ENCODE data around the gene ETV5.
"Not testable (repeated sequence)": the region's sequence is repeated elsewhere in the genome, so short reads cannot be mapped to it uniquely, and the experiment has no call there.

The ETV5 gene

DNA sequence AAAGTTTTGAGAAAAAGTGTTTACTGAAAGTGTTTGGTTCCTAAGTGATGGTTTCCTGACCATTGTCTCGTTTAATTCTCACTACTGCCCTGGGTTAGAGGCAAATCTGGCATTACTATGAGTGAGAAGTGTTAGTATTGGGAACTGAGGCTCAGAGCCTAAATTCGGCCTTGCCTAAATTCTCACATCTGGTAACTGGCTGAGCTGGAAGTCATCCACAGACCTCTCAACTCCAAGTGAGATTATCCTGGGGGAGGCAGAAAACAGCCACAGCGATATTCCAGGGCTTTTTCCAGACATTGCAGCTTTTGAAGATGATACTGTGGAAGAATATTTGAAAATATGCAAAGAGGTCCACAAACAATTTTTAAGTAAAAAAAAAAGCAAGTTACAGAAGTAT lies 86.0 kb downstream of the ETV5 start:
- no peak for DNase-seq (ENCODE audit: low read depth in 2 of 2)

DNA sequence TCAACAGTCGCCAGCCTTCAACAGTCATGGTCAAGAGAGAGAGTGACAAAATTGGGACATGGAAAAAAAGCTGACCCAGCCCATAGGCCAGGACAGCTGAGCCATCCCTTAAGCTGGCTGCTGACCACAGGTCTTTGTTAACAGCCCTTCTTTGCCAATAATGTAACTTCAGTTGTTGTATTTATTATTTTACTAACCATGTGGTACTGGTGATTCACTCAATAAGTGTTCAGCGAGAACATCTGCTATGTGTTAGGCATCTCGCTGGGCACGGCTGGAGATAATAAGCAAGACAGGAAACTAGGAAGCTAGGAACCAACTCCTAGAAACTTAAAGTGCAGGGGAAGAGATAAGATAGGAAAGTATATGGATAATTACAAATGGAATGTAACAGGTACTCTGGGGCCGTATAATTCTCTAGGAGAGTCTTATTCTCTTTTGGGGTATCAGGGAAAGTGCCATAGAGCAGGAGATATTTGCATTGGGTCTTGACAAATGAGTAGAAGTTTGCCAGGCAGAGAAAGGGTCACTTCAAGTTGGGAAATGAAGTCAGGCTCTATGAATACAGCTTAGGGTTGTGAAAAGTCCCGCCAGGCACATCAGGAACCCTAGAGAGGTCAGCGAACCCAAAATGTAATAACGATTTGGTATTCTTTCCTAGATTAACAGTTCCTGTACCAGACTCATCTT lies 87.1 kb downstream of the ETV5 start:
- no peak for DNase-seq (ENCODE audit: low read depth in 2 of 2)

DNA sequence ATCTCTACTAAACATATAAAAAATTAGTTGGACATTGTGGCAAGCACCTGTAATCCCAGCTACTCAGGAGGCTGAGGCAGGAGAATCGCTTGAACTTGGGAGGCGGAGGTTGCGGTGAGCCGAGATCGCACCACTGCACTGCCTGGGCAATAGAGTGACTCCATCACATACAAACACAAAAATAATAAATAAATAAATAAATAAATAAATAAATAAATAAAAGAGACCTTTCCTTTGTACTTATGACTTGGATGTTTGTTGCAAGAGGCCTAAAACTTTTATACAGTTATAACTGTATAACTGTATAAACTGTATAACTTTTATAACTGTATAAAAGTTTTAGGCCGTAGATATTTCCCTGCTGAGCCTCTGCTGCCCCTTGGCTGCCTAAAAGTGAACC lies 87.6 kb downstream of the ETV5 start:
- DNase-seq (ENCODE audit: low read depth in 2 of 2) = not testable (repeated sequence)

DNA sequence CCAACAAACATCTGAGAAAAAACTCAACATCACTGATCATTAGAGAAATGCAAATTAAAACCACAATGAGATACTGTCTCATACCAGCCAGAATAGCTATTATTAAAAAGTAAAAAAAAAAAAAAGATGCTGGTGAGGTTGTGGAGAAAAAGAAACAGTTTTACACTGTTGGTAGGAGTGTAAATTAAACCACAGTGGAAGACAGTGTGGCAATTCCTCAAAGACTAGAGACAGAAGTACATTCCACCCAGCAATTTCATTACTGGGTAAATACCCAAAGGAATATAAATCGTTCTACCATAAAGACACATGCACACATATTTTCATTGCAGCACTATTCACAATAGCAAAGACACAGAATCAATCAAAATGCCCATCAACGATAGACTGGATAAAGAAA lies 89.6 kb downstream of the ETV5 start:
- DNase-seq (ENCODE audit: low read depth in 2 of 2) = not testable (repeated sequence)

DNA sequence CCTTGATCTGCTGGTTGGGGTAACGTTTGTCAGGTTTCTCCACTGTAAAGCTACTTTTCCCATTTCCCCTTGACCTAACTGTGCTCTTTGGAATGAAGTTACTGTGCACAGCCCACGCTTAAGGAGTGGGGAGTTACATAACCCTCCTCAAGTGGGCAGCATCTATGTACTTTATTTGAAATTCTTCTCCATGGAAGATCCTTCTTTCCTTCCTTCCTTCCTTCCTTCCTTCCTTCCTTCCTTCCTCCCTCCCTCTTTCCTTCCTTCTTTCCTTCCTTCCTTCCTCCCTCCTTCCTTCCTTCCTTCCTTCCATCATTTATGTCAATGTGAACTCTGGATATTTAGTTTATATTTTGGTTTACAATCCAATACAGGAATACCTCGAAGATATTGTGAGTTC lies 94.0 kb downstream of the ETV5 start:
- DNase-seq (ENCODE audit: low read depth in 2 of 2) = no peak

DNA sequence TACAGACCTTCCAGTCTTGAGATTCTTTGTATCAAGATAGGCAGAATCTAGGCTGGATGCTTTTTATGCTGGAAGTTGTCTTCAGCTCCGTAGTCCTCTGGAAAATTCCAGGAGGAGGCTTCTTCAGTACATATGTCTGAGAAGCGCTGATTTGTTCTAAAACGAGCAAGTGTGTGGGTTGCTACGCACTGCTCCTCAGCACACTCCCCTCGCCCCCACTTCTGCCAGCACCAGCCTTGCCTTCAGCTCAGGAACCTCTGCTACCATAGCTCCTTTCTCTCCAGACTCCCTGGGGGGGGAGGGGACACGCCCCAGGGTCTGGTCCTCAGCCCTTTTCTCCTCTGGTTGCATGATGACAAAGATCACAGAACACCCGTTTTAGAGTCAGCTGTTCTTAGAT lies 95.6 kb downstream of the ETV5 start:
- DNase-seq (ENCODE audit: low read depth in 2 of 2) = no peak

DNA sequence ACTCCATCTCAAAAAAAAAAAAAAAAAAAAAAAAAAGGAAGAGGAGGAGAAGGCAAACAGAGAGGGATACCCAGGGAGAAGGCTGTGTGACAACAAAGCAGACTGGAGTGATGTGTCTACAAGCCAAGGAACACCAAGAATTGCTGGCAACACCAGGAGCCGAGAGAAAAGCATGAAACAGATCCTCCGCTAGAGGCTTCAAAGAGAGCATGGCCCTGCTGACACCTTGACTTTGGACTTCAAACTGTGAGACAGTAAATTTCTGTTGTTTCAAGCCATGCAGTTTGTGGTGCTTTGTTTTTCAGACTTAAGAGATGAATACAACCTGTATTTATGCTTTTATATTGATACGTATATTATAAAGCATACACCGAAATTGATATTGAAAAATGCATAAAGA lies 96.8 kb downstream of the ETV5 start:
- DNase-seq (ENCODE audit: low read depth in 2 of 2) = no peak

DNA sequence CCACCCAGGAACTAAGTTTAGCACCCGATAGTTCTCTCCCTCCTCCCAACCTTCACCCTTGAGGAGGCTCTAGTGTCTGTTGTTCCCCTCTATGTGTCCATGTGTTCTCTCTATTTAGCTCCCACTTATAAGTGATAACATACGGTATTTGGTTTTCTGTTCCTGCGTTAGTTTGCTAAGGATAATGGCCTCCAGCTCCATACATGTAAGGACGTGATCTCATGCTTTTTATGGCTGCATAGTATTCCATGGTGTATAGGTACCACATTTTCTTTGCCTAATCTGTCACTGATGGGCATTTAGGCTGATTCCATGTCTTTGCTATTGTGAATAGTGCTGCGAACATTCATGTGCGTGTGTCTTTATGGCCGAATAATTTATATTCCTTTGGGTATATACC lies 104.2 kb downstream of the ETV5 start:
- DNase-seq (ENCODE audit: low read depth in 2 of 2) = no peak

DNA sequence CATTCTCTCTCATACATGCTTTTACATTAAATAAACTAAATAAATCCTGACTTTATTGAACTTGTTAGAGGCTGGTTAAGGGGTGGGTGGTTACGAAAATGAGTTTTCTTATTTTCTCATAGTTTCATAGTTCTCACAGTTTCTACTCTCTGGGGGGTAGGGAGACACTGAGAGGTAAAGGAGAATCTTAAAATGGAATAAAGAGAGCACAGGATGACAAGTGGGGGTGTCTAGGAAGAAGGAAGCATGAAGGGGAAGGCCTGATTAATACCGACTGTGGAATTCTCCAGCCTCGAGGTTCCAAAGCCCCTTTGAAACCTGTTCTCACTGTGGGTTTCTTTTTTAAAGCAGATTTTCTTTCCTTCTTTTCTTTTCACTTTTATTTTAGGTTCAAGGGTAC lies 104.7 kb downstream of the ETV5 start:
- DNase-seq (ENCODE audit: low read depth in 2 of 2) = no peak

DNA sequence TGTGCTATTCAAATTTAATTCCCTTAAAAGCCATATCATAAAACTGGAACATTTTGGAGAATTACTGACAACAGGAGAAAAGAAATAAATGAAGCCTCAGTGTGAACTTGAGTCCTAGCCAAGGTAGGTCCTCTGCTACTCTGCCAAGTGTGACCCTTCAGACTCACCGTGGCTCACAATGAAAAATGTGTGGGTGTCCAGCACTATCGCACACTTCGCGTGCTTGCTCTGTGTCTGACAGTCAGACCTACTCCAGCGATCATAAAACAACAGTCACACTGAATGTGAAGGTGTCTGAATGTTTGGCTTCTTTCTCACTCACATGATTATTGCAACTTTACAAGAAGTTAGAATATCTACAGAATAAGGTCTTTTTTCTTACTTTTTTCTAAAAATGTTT lies 105.3 kb downstream of the ETV5 start:
- no peak for DNase-seq (ENCODE audit: low read depth in 2 of 2)

DNA sequence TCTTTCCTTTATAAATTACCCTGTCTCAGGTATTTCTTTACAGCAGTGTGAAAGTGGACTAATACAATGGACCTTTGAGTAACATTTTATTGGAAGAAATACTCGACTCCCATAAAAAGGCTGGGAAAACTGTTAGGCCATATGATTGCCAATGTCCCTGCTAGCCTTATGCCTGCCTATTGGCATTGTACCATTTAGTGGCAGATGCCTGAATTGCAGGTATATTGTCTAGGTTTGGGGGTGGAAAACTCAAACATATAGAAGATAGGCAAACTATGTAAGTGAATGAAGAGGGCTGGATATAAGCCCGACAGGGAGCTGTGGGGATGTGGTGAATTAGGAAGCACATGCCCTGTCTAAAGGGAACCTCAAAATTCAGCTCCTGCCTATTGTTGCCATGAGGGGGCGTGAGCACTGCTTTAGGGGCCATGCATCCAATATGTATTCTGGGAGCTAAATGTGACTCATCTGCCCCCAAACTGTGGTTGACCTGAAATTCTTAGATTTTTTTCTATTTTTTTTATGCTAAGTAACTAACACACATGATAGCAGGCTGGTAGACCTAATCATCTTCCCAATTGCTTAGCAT lies 105.9 kb downstream of the ETV5 start:
- no peak for DNase-seq (ENCODE audit: low read depth in 2 of 2)

DNA sequence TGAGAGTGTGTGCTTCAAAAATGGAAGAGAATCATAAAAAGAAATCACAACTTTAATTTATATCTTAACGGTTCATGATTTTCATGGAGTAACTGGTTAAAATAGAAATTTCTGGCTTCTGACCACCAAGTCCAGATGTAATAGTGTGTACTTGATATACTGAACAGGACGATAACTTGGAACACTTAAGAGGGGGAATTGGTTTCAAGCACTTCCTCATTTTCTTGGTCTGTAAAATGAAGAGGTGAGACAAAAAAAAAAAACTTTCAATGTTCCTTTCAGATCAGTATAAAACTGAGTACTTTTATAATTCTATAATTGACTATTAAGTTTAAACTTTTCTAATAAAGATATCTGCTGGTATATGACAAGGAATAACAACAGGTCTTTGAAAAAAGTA lies 107.0 kb downstream of the ETV5 start:
- no peak for DNase-seq (ENCODE audit: low read depth in 2 of 2)

DNA sequence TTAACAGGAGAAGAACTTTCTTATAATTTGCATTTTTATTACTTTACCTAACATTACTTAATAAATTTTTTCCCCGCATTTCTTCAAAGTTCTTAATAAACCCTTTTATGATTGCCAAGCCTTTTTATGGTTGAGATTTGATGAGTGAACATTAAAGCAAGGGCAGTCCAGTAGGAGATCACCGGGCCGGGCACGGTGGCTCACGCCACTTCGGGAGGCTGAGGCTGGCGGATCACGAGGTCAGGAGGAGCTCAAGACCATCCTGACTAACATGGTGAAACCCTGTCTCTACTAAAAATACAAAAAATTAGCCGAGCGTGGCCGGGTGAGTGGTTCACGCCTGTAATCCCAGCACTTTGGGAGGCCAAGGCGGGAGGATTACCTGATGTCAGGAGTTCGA lies 109.7 kb downstream of the ETV5 start:
- DNase-seq (ENCODE audit: low read depth in 2 of 2) = no peak

DNA sequence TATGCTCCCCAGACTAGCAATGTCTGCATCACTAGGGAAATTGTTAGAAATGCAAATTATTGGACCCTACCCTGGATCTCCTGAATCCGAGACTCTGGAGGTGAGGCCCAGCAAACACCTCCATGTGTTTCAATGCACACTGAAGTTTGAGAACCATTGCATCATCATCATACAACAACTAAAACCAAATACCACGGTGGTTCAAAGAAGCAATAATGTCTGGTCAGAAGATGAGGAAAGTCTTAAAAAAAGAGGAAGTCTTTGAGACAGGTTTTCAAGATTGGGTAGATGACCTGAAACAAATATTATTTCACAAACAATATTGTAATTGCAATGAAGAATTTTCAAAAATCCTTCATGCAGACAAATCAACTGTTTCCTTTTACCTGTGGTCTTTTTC lies 110.8 kb downstream of the ETV5 start:
- DNase-seq (ENCODE audit: low read depth in 2 of 2) = no peak

DNA sequence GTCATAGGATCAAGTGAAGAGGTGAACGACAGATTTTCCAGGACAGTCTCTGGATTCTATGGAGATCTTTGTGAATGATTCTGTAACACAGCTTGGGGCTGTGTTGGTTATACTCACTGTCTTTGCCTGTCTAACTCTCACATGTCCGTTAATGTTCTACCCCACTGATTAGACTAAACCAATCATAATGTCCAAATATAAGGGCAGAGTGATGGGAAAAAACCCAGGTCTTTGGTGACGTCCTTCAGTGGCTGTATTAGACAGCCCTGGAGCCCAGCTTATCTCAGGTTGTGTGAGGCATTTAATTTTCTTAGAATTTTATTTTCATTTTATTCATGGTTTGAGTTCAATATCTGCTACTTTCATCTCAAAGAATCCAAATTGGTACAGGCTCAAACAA lies 111.8 kb downstream of the ETV5 start:
- DNase-seq (ENCODE audit: low read depth in 2 of 2) = no peak

All from stimulated activated CD8-positive, alpha-beta memory T cell treated with anti-CD3 and anti-CD28 coated beads, Interleukin-7, amount 100 ng/mL, for 1 hour (primary cell).